Endometrial microvascular endothelial cells (primary cell): ENCODE data around the gene CMYA5. TPM values are rescaled to one million over a fixed set of nuclear protein-coding genes. Genes with fewer than 3 reads are reported as not detected.
"Not testable (repeated sequence)": the region's sequence is repeated elsewhere in the genome, so short reads cannot be mapped to it uniquely, and the experiment has no call there.

ENCODE experiments used
- in situ Hi-C: cut with HindIII; loops from 2 replicates; pipeline ENCODE4 v1.10.0; 2017; ENCODE audit warnings: low sequenced_read_pairs, low pct_unique_long_range_greater_than_20kb; ENCODE audit errors: inconsistent ontology term
- total RNA-seq: library from RNA; depleted of rRNA; stranded (reverse); fragments of >200 nt; gene quantifications from one replicate; pipeline ENCODE4 v1.2.3, GENCODE V29; 2015; ENCODE audit errors: inconsistent ontology term

The CMYA5 gene
- total RNA-seq, 1 donor from 2014 or later: not detected

- in situ Hi-C loops: no loop called here
These were observed 48.7 kb downstream of the CMYA5 start for GRCh38 chr5:79738349-79738748.

DNA sequence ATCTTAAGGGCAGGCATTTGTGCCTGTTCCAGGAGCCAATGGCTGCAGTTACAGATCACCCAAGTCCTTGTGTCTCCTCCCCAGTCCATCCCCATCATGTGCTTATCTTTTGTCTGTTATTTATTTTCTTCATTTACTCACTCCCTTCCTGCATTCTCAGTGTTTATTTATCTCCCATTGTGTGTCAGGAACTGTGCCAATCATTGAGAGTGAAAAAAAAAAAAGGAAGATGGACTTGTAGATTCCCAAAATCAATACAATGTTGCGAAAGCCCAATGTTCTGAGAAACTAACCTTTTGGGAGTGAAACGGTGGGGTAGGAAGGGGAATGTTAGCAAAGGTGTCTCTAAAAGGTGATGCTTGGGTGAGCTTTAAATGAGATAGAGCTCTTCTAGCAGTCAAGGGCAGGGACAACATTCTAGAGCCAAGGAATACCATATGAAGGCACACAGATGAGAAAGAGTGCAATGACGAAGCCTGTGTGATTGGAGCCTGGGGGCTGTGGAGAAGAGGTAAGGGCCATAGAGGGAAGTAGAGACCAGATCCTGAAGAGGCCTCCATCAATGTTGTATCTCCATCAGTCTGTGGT, 53.0 kb downstream of the CMYA5 start:
- in situ Hi-C loops: no loop called here

DNA sequence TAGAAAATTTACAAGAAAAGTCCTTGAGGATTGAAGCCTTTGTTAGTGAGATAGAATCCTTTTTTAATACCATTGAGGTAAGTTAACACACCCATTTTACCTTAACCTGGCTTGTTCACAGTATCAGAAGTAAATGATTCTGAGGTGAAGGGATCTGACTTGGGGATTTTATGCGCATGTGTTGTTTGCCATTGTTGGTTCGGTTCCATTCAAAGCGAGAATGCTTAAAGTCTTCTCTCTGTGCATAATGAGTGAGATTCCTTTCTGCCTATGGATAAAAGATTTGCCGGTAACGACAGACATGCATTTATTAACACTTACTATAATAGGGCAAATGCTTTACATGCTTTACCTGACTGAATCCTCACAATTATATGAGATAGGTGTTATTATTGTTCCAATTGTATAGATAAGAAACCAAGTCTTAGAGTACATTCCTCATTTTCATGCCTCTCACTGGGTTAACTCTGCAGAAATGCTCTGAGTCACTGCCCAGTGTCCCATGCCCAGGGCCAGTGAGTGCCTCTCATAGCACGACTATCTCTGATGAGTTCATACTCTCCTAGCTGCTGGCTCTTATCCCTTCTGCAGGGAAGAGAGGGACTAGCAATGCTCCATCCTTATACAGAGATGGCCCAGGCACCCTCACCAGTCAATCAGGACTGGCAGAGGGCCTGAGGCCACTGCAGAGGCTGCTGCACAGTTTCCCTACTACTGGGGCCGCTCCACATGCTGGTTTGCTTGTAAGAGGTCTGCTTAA, 54.4 kb downstream of the CMYA5 start:
- in situ Hi-C loops: no loop called here

GRCh38 chr5:79745255-79745654, 55.6 kb downstream of the CMYA5 start:
- in situ Hi-C loops: no loop called here

DNA sequence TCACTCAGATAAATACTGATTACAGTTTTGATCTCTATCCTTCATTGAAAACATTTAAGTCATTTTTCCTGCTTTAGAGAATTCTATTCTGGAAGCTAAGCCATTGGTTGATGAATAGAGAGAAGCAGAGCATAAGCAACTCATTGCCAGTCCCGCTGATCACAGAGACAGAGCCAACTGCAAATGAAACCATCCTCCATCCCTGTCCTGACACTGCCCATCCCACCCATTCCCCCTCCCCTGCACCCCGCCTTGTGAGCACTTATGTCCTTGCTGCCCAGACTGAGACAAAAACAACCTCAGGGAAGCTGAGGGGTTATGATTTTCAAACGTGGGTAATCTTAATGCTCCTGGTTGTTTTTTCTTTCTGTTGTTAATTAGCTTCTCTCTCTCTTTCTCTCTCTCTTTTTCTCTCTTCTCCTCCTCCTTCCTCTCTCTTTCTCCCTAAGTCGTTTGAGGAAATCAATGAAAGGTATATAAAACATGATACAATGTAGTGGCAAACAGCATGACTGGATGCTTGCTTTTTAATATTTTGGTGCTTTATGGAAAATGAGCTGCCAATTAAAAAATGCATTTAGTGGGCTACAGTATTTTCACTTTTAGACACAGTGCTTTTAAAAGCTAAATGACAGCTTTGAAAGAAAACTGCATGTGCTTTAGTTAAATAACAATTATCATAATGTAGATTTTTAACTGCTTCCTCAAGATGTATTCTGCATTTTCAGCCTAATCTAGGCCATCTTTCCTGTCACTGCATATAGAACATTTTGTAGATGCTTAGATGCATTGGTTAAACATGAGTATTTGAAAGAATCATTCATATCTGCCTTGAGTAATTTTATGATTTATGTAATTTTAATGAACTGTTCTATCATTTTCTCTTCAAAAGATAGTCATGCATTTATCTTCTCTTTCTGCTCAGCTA, 57.3 kb downstream of the CMYA5 start:
- in situ Hi-C loops: no loop called here

DNA sequence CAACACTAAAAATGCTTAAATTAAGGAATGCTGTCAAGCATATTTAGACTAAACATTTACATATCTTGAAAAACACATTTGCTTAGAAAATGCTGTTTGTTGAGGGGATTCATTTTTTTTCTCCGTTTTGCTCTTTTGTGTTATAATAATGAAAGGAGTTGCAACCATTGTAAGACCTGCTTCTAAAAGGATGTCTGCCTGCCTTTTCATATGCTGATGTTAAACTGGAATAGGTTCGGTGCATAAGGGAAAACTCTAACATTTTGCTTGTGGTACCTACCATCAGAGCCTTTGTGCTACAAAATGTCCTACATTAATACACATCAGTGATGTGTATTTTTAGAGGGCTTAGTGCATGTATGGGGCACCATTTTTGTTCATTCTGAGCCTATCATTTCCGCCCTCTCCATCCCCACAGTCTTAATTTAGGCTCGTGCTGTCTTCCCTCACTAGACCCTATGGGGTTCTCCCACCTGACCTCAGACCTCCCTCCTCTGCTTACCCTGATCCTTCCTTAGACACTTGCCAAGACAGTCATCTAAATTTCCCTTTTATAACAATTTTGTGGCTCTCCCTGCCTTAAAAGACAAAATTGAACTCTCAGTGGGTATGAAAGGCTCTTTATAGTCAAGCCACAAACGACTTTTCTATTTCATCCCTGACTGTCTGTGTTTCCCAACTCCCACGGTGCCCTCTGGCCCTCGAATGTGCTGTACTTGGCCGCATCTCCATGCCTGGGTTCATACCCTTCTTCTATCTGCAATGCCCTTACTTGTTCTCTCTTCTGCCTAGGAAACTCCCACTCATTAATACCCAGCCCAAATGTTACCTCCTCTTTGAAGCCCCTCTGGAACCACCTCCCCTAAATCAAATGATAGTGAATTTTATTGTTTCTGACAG, 61.2 kb downstream of the CMYA5 start:
- in situ Hi-C loops: no loop called here

GRCh38 chr5:79753092-79753491, 63.5 kb downstream of the CMYA5 start:
- in situ Hi-C loops: no loop called here

- in situ Hi-C loops: no loop called here
These were observed 64.4 kb downstream of the CMYA5 start for GRCh38 chr5:79753877-79754645.

GRCh38 chr5:79754865-79755555, 65.4 kb downstream of the CMYA5 start:
- in situ Hi-C loops: no loop called here

DNA sequence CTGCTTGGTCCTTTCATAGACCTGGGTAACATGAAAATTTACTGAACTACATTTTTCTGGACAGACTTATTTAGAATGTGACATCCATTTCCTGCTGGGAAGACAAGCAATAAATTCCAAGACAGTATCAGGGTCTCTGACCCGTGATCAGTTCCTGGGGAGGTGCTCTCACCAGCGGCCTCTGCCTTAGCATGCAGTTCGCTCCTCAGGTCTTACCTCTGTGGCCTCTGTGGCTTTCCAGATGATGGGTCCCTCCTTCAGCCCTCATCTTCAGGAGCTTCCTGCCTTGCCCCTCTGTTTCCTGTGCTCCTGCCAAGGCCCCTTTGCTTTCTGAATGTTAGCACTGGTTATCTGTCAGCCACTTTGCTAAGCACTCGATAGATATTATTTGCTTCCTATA, 66.4 kb downstream of the CMYA5 start:
- in situ Hi-C loops: no loop called here

GRCh38 chr5:79759436-79759835, 69.8 kb downstream of the CMYA5 start:
- in situ Hi-C loops: no loop called here

GRCh38 chr5:79759848-79760247, 70.2 kb downstream of the CMYA5 start:
- in situ Hi-C loops: no loop called here

GRCh38 chr5:79762929-79763328, 73.3 kb downstream of the CMYA5 start:
- in situ Hi-C loops: no loop called here

GRCh38 chr5:79764147-79764546, 74.5 kb downstream of the CMYA5 start:
- in situ Hi-C loops: not testable (repeated sequence)

DNA sequence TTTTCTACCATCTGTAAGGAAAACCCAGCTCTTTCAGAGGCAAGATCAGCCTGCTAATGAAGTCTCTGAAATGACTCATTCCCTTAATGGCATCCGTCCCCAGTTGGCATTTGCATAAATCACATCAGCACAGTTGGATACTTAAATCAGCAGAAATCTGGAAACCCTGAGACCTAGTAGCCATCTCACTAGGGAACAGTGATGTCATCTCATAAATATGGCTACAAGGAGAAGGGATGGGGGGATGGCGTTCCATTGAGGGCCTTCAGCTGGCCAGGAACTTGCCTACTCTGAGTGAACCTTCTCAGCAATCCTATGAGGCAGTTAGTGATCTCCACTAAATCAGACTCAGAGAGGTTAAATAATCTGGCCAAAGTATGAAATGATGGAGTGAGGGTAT, 81.8 kb downstream of the CMYA5 start:
- in situ Hi-C loops: no loop called here

DNA sequence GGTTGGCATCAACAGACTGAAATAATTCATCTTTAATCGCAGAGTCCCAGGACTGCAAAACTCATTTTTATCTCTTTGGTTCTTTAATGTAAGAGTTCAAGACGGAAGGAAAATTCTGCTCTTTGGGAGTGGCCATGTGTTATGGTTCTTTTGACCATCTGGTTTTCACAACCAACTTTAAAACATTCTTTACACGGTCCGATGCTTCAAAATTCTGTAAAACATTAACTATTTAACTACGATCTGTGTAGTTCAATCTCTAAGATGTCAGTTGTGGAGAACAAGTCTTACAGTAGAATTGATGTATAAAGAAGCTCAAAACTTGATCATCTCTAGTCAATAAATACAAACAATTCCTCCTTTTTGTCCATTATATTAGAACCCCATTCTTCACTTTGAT, 83.0 kb downstream of the CMYA5 start:
- in situ Hi-C loops: no loop called here

DNA sequence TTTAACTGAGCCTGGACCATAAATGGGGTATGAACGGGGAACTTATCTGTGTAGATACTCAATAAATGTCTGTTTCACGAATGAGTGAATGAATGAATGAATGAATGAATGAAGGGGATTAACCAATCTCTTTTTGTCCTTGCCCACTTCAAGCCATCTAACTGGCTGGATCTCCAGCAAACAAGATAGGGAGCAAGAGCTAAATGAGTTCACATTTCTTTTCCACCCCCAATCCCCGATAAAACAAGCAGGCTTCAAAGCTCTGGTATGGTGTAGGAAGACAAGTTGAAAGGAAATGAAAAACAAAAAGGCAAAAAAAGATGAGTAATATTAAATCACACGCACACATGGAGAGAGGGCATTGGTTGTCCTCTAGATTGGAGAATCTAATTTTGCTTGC, 84.0 kb downstream of the CMYA5 start:
- in situ Hi-C loops: no loop called here
